Activated gamma-delta T cell treated with anti-CD3 and anti-CD28 coated beads, Interleukin-2, amount 50 U/mL, for 16 hours (primary cell): ENCODE data around the gene SNAPC2.
"Not testable (repeated sequence)": the region's sequence is repeated elsewhere in the genome, so short reads cannot be mapped to it uniquely, and the experiment has no call there.

Experiments
- DNase-seq: peaks from one replicate; pipeline ENCODE4 v3.0.0-alpha.2; 2020; ENCODE audit warnings: low read depth

The SNAPC2 gene

GRCh38 chr19:7908742-7909461 lies 11.2 kb upstream of the SNAPC2 start:
- DNase-seq, result no peak

- no peak for DNase-seq
Measured at GRCh38 chr19:7909471-7910067, 10.6 kb upstream of the SNAPC2 start.

- DNase-seq, result no peak
Measured at GRCh38 chr19:7910321-7911161, 9.6 kb upstream of the SNAPC2 start.

- no peak for DNase-seq
Measured at GRCh38 chr19:7911508-7912143, 8.5 kb upstream of the SNAPC2 start.

GRCh38 chr19:7912144-7912696 lies 7.9 kb upstream of the SNAPC2 start:
- no peak for DNase-seq

GRCh38 chr19:7912697-7913564 lies 7.2 kb upstream of the SNAPC2 start:
- DNase-seq, result no peak

GRCh38 chr19:7913652-7914051 lies 6.5 kb upstream of the SNAPC2 start:
- DNase-seq, result no peak

- no peak for DNase-seq
Measured at GRCh38 chr19:7914099-7914498, 6.0 kb upstream of the SNAPC2 start.

GRCh38 chr19:7914598-7915045 lies 5.5 kb upstream of the SNAPC2 start, which contains the start of gene TGFBR3L:
Gene TGFBR3L, plus strand, starts transcription at chr19:7914830.
- no peak for DNase-seq

GRCh38 chr19:7915250-7916102 lies 4.7 kb upstream of the SNAPC2 start:
- no peak for DNase-seq

- DNase-seq, result no peak
Measured at GRCh38 chr19:7916103-7916954, 3.8 kb upstream of the SNAPC2 start.

GRCh38 chr19:7916955-7917266 lies 3.2 kb upstream of the SNAPC2 start:
- no peak for DNase-seq

GRCh38 chr19:7917267-7918061 lies 2.7 kb upstream of the SNAPC2 start:
- DNase-seq, result peak; percentile 40

- not testable (repeated sequence) for DNase-seq
Measured at GRCh38 chr19:7918062-7918614, 2.0 kb upstream of the SNAPC2 start.

GRCh38 chr19:7918615-7919421 lies 1.3 kb upstream of the SNAPC2 start:
- DNase-seq, result no peak

GRCh38 chr19:7920519-7921301 lies 572 bp downstream of the SNAPC2 start:
- DNase-seq, result peak; percentile 99
